ENCODE measurements around the gene EWSR1. TPM values are rescaled to one million over a fixed set of nuclear protein-coding genes. Genes with fewer than 3 reads are reported as not detected.

EWSR1 gene
- total RNA-seq, 4 donors from 2014 or later: 128 to 169 (median 149) TPM

DNA sequence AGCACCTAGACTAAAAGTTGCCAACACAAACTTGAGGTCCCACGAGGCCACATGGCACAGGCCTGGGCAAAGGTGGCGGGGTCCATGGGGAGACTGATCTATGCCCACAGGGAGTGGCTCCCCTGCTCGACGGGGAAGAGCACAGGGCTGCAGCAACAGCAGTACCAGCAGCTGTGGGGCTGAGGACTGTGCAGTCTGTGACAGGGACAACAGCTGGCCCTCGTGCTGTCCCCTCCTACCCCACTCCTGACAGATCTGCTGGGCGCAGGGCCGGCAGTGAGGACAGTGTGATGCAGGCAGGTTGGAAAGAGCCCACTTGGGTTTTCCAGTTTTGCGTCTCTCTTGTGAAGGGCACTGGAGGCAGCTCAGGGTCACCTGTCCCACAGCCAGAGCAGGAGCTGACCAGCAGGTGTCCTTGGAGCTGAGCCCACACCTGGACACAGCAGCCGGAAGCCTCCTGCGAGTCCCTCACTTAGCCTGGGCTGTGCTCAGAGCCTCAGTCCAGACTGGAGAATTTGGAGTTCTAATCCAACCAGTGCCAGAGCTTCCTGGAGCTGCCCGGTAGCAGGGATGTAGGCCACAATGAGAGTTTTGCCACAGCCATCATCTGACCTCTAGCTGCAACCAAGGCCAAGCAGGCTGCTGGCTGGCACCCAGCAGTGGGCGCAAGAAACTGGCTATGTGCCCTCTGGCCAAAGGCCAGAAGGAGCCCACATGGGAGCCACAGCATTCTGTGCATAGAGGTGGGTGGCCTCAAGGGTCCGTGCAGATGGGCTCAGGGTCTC is 34.8 kb downstream of the EWSR1 start:
- no peak for TF ChIP-seq CTCF (IDR thresholded peaks at IDR 0.05)
- TF ChIP-seq POLR2A (IDR thresholded peaks at IDR 0.05): no peak
- WGBS, 2 donors: 38 to 45% methylated on average over 12 to 13 of the region's 13 CpGs
- DNase-seq (ENCODE audit: low spot score in 2 of 2): peak in 1 of 2 donors; percentile 83
- H3K4me3 ChIP-seq (ENCODE audit: low read depth, poor library complexity, severe bottlenecking): no peak overlapping the region
- intact Hi-C loops (cut with DNase I; ENCODE audit: low total_unique reads): no loop called here

- 48 to 49% methylated on average over 6 to 7 of the region's 7 CpGs for WGBS, 2 donors
- TF ChIP-seq CTCF (IDR thresholded peaks at IDR 0.05): no peak
- TF ChIP-seq POLR2A (IDR thresholded peaks at IDR 0.05): no peak
- H3K4me3 ChIP-seq (ENCODE audit: low read depth, poor library complexity, severe bottlenecking): no peak overlapping the region
- DNase-seq (ENCODE audit: low spot score in 2 of 2): no peak
- intact Hi-C loops (cut with DNase I; ENCODE audit: low total_unique reads): no loop called here
Observed at GRCh38 chr22:29305836-29306174, 37.7 kb downstream of the EWSR1 start.

GRCh38 chr22:29306175-29306834 is 38.2 kb downstream of the EWSR1 start, which contains the start of gene GAS2L1:
Gene GAS2L1, plus strand, starts transcription at chr22:29306650. Its CDS starts 1,456 bp downstream, at chr22:29308106.
- peak within 1 kb of the TSS; percentile 73 for H3K4me3 ChIP-seq (ENCODE audit: low read depth, poor library complexity, severe bottlenecking)
- TF ChIP-seq CTCF (IDR thresholded peaks at IDR 0.05): no peak
- TF ChIP-seq POLR2A (IDR thresholded peaks at IDR 0.05): no peak
- DNase-seq (ENCODE audit: low spot score in 2 of 2): peak; percentile 83 to 97
- intact Hi-C loops (cut with DNase I; ENCODE audit: low total_unique reads): no loop called here
- 0 to 1% methylated on average over 17 to 37 of the region's 40 CpGs for WGBS, 2 donors

GRCh38 chr22:29306835-29307595 is 38.9 kb downstream of the EWSR1 start:
- 0 to 29% methylated on average over 8 to 11 of the region's 83 CpGs for WGBS, 2 donors

More at GRCh38 chr22:29306835-29307595, 38.9 kb downstream of the EWSR1 start:
- TF ChIP-seq POLR2A (IDR thresholded peaks at IDR 0.05) (no peak), CTCF (IDR thresholded peaks at IDR 0.05) (no peak)
- intact Hi-C loops (cut with DNase I; ENCODE audit: low total_unique reads): no loop called here
- peak; percentile 66 to 96 for DNase-seq (ENCODE audit: low spot score in 2 of 2)
- peak overlapping the region; percentile 73 for H3K4me3 ChIP-seq (ENCODE audit: low read depth, poor library complexity, severe bottlenecking)
